SK-N-SH (cell line): ENCODE data around the gene SELENOV. TPM values are rescaled to one million over a fixed set of nuclear protein-coding genes. Genes with fewer than 3 reads are reported as not detected.

Source experiments
- CTCF ChIA-PET: fragments of 300-600, 350-600 bp; formaldehyde crosslinking; extraction: SDS; loops from one replicate; lab custom pipeline; 2021; lab: Yijun Ruan, JAX
- POLR2A ChIA-PET: fragments of 350-600 bp; sonication (Branson Sonifier 250); formaldehyde crosslinking; extraction: SDS; loops from one replicate; lab custom pipeline; 2020; ENCODE audit warnings: antibody characterized with exemption, inconsistent platforms; lab: Yijun Ruan, JAX
- DNase-seq: peaks from one replicate; pipeline ENCODE4 v3.0.0; 2012
- H2AFZ ChIP-seq: fragments of 200-600 bp; sonication (generic); 2 replicates; pipeline ENCODE4 v1.8.1; 2016; ENCODE audit warnings: antibody characterized with exemption, mild to moderate bottlenecking, low read depth
- H3F3A ChIP-seq: fragments of 200-600 bp; sonication (generic); replicated peaks from 2 replicates; pipeline ENCODE3; 2016; ENCODE audit warnings: antibody characterized with exemption, mild to moderate bottlenecking; ENCODE audit not compliant: insufficient read depth
- H3K27ac ChIP-seq, 2 experiments: fragments of 200-500 bp in 1 of 2; fragments of 200-600 bp in 1 of 2; sonication (Bioruptor generic) in 1 of 2; sonication (generic), shearing (Covaris generic) in 1 of 2; 2 replicates each; pipeline versions ENCODE4 v1.5.1 to v1.6.1; 2014 to 2016; ENCODE audit warnings: low read depth in 2 of 2, inconsistent platforms in 1 of 2, low read length in 1 of 2, mild to moderate bottlenecking in 1 of 2, mixed read lengths in 1 of 2
- H3K27me3 ChIP-seq: fragments of 200-600 bp; sonication (generic), shearing (Covaris generic); 2 replicates; pipeline ENCODE4 v1.6.1; 2016; ENCODE audit warnings: mixed run types; ENCODE audit not compliant: insufficient read depth
- H3K36me3 ChIP-seq, 2 experiments: fragments of 200-500 bp in 1 of 2; fragments of 200-600 bp in 1 of 2; sonication (Bioruptor generic) in 1 of 2; sonication (generic) in 1 of 2; replicated peaks in 1 of 2; 2 replicates each; pipeline versions ENCODE3 to v1.5.1; 2014 to 2016; ENCODE audit warnings: low read length in 1 of 2, mild to moderate bottlenecking in 1 of 2; ENCODE audit not compliant: insufficient read depth in 2 of 2, control insufficient read depth in 1 of 2
- H3K4me1 ChIP-seq, 2 experiments: fragments of 200-500 bp in 1 of 2; fragments of 200-600 bp in 1 of 2; sonication (Bioruptor generic) in 1 of 2; sonication (generic), shearing (Covaris generic) in 1 of 2; 2 replicates each; pipeline versions ENCODE4 v1.5.1 to v1.6.1; 2014 to 2016; ENCODE audit warnings: low read depth in 1 of 2, low read length in 1 of 2, mixed run types in 1 of 2; ENCODE audit not compliant: insufficient read depth in 2 of 2, control insufficient read depth in 1 of 2
- H3K4me2 ChIP-seq: fragments of 200-600 bp; sonication (generic), shearing (Covaris generic); 2 replicates; pipeline ENCODE4 v1.6.1; 2017; ENCODE audit warnings: mixed run types
- H3K4me3 ChIP-seq, 2 experiments: fragments of 200-500 bp in 1 of 2; fragments of 200-600 bp in 1 of 2; sonication (Bioruptor generic) in 1 of 2; sonication (generic), shearing (Covaris generic) in 1 of 2; 2 replicates each; pipeline versions ENCODE4 v1.5.1 to v1.8.1; 2014 to 2016; ENCODE audit warnings: low read depth in 2 of 2, inconsistent platforms in 1 of 2, low read length in 1 of 2, mild to moderate bottlenecking in 1 of 2, mixed read lengths in 1 of 2, moderate library complexity in 1 of 2
- H3K79me2 ChIP-seq: fragments of 200-600 bp; sonication (generic); 2 replicates; pipeline ENCODE4 v1.8.1; 2017; ENCODE audit warnings: mild to moderate bottlenecking; ENCODE audit not compliant: insufficient read depth
- H3K9ac ChIP-seq: fragments of 200-600 bp; sonication (generic); 2 replicates; pipeline ENCODE4 v1.6.1; 2017; ENCODE audit warnings: mixed run types
- H3K9me2 ChIP-seq: fragments of 200-600 bp; sonication (generic); 2 replicates; pipeline ENCODE4 v1.6.1; 2017; ENCODE audit warnings: mixed run types
- H3K9me3 ChIP-seq: fragments of 200-600 bp; sonication (generic); 2 replicates; pipeline ENCODE4 v1.6.1; 2017; ENCODE audit warnings: mixed run types, mild to moderate bottlenecking, moderate library complexity
- H4K20me1 ChIP-seq: fragments of 200-600 bp; sonication (generic); 2 replicates; pipeline ENCODE4 v1.6.1; 2017; ENCODE audit warnings: mild to moderate bottlenecking, mixed run types; ENCODE audit not compliant: insufficient read depth
- CHD2 ChIP-seq: fragments of 150-350 bp; IDR thresholded peaks from 2 replicates; pipeline ENCODE4 v1.6.1; 2018; ENCODE audit warnings: low read length; ENCODE audit not compliant: partially characterized antibody
- CTCF ChIP-seq: fragments of 200-600 bp; sonication (generic); IDR thresholded peaks from 2 replicates; pipeline ENCODE4 v1.6.1; 2017; ENCODE audit warnings: antibody characterized with exemption, mild to moderate bottlenecking, moderate library complexity
- EP300 ChIP-seq, 2 experiments: IDR thresholded peaks; 2 replicates each; pipeline versions ENCODE4 v1.4.0 to v1.6.1; 2012; ENCODE audit warnings: borderline replicate concordance in 1 of 2, low read depth in 1 of 2, low read length in 1 of 2
- EZH2phosphoT487 ChIP-seq: fragments of 200-600 bp; sonication (generic); IDR thresholded peaks from 2 replicates; pipeline ENCODE4 v1.6.1; 2017; ENCODE audit warnings: low read depth, mixed run types, mild to moderate bottlenecking, antibody characterized with exemption, moderate library complexity, borderline replicate concordance
- FOXJ3 ChIP-seq: sonication (generic); formaldehyde crosslinking; IDR thresholded peaks from 2 replicates; pipeline ENCODE4 v1.5.1; 2020; ENCODE audit warnings: mild to moderate bottlenecking, missing genetic modification reagents
- FOXM1 ChIP-seq: IDR thresholded peaks from 2 replicates; pipeline ENCODE4 v1.4.0; 2012; ENCODE audit warnings: low read depth, mild to moderate bottlenecking
- GATA2 ChIP-seq: sonication (generic); formaldehyde crosslinking; IDR thresholded peaks from 2 replicates; pipeline ENCODE4 v1.5.0; 2020; ENCODE audit warnings: mild to moderate bottlenecking, missing genetic modification reagents
- JUND ChIP-seq: IDR thresholded peaks from 2 replicates; pipeline ENCODE4 v1.4.0; 2012
- MEF2A ChIP-seq: IDR thresholded peaks from 2 replicates; pipeline ENCODE4 v1.4.0; 2012; ENCODE audit warnings: low read depth, borderline replicate concordance
- MXI1 ChIP-seq: IDR thresholded peaks from 2 replicates; pipeline ENCODE4 v1.6.1; 2012; ENCODE audit warnings: mild to moderate bottlenecking, low read depth, low read length, improper control_type of control experiment
- POLR2AphosphoS5 ChIP-seq: IDR thresholded peaks from 2 replicates; pipeline ENCODE4 v1.6.1; 2012; ENCODE audit warnings: low read depth, low read length
- RAD21 ChIP-seq: IDR thresholded peaks from 2 replicates; pipeline ENCODE4 v1.6.1; 2012; ENCODE audit warnings: mild to moderate bottlenecking, low read length
- SIN3A ChIP-seq: IDR thresholded peaks from 2 replicates; pipeline ENCODE4 v1.6.1; 2012; ENCODE audit warnings: low read depth, mild to moderate bottlenecking, low read length, moderate library complexity, borderline replicate concordance
- SMC3 ChIP-seq: IDR thresholded peaks from 2 replicates; pipeline ENCODE4 v1.6.1; 2012; ENCODE audit warnings: low read depth, low read length, improper control_type of control experiment
- USF2 ChIP-seq: fragments of 150-350 bp; IDR thresholded peaks from 2 replicates; pipeline ENCODE4 v1.6.1; 2017; ENCODE audit warnings: antibody characterized with exemption, low read length, low read depth, borderline replicate concordance
- YY1 ChIP-seq: IDR thresholded peaks from 2 replicates; pipeline ENCODE4 v1.4.0; 2012; ENCODE audit warnings: low read depth, mild to moderate bottlenecking
- WGBS: methylation state at CpG from one replicate; pipeline ENCODE4 v1.1.6; 2017; ENCODE audit warnings: low lambda C conversion rate; 5-methylcytosine and 5-hydroxymethylcytosine counted together
- polyA plus RNA-seq, 3 experiments: library from polyadenylated mRNA; depleted of rRNA; stranded (reverse); fragments of >200 nt; gene quantifications; 2 replicates each; pipeline ENCODE4 v1.2.3, GENCODE V29; 2012
- TF ChIP-seq, protein P1 (sequence below): IDR thresholded peaks from 2 replicates; pipeline ENCODE4; 2012
- TF ChIP-seq, protein P2 (sequence below): IDR thresholded peaks from 2 replicates; pipeline ENCODE4 v1.4.0; 2012; ENCODE audit warnings: low read depth, borderline replicate concordance

SELENOV gene
- polyA plus RNA-seq, 1 of the 3 experiments (the other 2 are of a cell fraction): 0.08 TPM

DNA sequence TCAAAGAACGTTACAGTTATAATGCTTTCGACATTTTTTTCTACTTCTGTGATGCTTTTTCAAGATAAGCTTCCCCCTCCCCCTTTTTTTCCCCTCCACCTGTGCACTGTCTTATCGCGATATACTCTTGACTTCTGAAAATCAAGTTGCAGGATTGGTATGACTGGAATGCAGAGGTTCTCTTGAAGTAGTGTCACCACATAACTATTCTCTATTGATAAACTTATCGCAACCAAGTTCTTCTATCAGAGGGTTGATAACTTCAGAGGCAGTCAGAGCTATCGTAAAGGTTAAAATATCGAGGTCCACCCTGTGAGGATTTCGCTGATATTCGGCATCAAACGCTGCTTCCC is 24.2 kb downstream of the SELENOV start:
- DNase-seq: no peak
- 5% methylated on average over 10 of the region's 10 CpGs for WGBS
- H3K4me3 ChIP-seq: peak overlapping the region; percentile 77 to 88

GRCh38 chr19:39539518-39540332 is 24.8 kb downstream of the SELENOV start, which contains the start of gene EID2:
Gene EID2, minus strand, starts transcription at chr19:39540161. Its CDS starts 82 bp downstream, at chr19:39540079.
- under 1% methylated on average over 18 of the region's 84 CpGs for WGBS
- DNase-seq: peak; percentile 97
- Histone ChIP-seq H3K9me3 (no peaks in the 10 kb centered on the region), H3K9me2 (no peaks in the 10 kb centered on the region), H3K4me3 (peak within 1 kb of the TSS; percentile 77 to 88), H3K36me3 (no peaks in the 10 kb centered on the region), H3K4me1 (peaks cover 3 to 7% of the 10 kb centered on the region in 2 experiments; a peak in 2 of 4 replicates), H2AFZ (peak within 1 kb of the TSS; percentile 75), H3K27me3 (no peaks in the 10 kb centered on the region; the same call in 1 of the 2 replicates), H3F3A (no peaks in the 10 kb centered on the region), H3K27ac (peak within 1 kb of the TSS; percentile 84 to 89), H3K4me2 (peak within 1 kb of the TSS; percentile 81), H3K9ac (peak within 1 kb of the TSS; percentile 84), H3K79me2 (peaks cover 29% of the 10 kb centered on the region), H4K20me1 (peaks cover 7% of the 10 kb centered on the region; the same call in 1 of the 2 replicates)
- ChIA-PET CTCF (interaction anchor here (0.6 to 3.1 kb wide), 14 partner anchors 8 to 142 kb away, joined by 3 to 20 read pairs (median 3); partner anchors contain the start of genes DLL3 and RPS16), POLR2A (no interaction called here)
- TF ChIP-seq POLR2AphosphoS5 (peak; percentile 88), YY1 (peak; percentile 67), CTCF (peak; percentile 70), RAD21 (peak; percentile 62), USF2 (no peak), EP300 (IDR thresholded peaks at IDR 0.05; ENCODE audit: borderline replicate concordance in 1 of 2, low read depth in 1 of 2, low read length in 1 of 2) (no peak), FOXM1 (no peak), GATA2 (CRISPR knock-in tag) (no peak), MXI1 (peak; percentile 80), MEF2A (no peak), JUND (no peak), FOXJ3 (CRISPR knock-in tag) (no peak), SMC3 (peak; percentile 56), EZH2phosphoT487 (no peak), SIN3A (0 out of 2 replicates have a peak, but pooled peaks have one; percentile 41)
- TF ChIP-seq, protein P1, sequence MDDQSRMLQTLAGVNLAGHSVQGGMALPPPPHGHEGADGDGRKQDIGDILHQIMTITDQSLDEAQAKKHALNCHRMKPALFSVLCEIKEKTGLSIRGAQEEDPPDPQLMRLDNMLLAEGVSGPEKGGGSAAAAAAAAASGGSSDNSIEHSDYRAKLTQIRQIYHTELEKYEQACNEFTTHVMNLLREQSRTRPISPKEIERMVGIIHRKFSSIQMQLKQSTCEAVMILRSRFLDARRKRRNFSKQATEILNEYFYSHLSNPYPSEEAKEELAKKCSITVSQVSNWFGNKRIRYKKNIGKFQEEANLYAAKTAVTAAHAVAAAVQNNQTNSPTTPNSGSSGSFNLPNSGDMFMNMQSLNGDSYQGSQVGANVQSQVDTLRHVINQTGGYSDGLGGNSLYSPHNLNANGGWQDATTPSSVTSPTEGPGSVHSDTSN: no peak

More for the DNA sequence above, 24.2 kb downstream of the SELENOV start:
- H3K4me1 ChIP-seq: peaks cover 3 to 7% of the 10 kb centered on the region in 2 experiments; a peak in 2 of 4 replicates
- no peaks in the 10 kb centered on the region for H3K9me2 ChIP-seq
- H3K4me2 ChIP-seq: peak overlapping the region; percentile 81
- peaks cover 29% of the 10 kb centered on the region for H3K79me2 ChIP-seq
- POLR2A ChIA-PET: no interaction called here
- CTCF ChIA-PET: interaction anchor here (0.6 to 2.4 kb wide), 8 partner anchors 11 to 141 kb away, joined by 3 to 16 read pairs (median 3); partner anchors contain the start of genes DLL3 and RPS16
- H3K36me3 ChIP-seq: no peaks in the 10 kb centered on the region
- H3F3A ChIP-seq: no peaks in the 10 kb centered on the region
- H3K9me3 ChIP-seq: no peaks in the 10 kb centered on the region
- TF ChIP-seq CHD2: peak; percentile 89
- no peak for TF ChIP-seq EZH2phosphoT487
- TF ChIP-seq, protein P2, sequence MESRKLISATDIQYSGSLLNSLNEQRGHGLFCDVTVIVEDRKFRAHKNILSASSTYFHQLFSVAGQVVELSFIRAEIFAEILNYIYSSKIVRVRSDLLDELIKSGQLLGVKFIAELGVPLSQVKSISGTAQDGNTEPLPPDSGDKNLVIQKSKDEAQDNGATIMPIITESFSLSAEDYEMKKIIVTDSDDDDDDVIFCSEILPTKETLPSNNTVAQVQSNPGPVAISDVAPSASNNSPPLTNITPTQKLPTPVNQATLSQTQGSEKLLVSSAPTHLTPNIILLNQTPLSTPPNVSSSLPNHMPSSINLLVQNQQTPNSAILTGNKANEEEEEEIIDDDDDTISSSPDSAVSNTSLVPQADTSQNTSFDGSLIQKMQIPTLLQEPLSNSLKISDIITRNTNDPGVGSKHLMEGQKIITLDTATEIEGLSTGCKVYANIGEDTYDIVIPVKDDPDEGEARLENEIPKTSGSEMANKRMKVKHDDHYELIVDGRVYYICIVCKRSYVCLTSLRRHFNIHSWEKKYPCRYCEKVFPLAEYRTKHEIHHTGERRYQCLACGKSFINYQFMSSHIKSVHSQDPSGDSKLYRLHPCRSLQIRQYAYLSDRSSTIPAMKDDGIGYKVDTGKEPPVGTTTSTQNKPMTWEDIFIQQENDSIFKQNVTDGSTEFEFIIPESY: 0 out of 2 replicates have a peak, but pooled peaks have one; percentile 32
- no peaks in the 10 kb centered on the region; the same call in 1 of the 2 replicates for H3K27me3 ChIP-seq
- H2AFZ ChIP-seq: no peak overlapping the region
- peaks cover 7% of the 10 kb centered on the region; the same call in 1 of the 2 replicates for H4K20me1 ChIP-seq
- H3K9ac ChIP-seq: peak overlapping the region; percentile 84
- peak overlapping the region; percentile 84 to 89 for H3K27ac ChIP-seq
